ENCODE measurements around the gene FAU.
A peak's percentile ranks its signal among the peaks of the same experiment; 100 is the strongest.
"Not testable (repeated sequence)": the region's sequence is repeated elsewhere in the genome, so short reads cannot be mapped to it uniquely, and the experiment has no call there.

FAU gene

DNA sequence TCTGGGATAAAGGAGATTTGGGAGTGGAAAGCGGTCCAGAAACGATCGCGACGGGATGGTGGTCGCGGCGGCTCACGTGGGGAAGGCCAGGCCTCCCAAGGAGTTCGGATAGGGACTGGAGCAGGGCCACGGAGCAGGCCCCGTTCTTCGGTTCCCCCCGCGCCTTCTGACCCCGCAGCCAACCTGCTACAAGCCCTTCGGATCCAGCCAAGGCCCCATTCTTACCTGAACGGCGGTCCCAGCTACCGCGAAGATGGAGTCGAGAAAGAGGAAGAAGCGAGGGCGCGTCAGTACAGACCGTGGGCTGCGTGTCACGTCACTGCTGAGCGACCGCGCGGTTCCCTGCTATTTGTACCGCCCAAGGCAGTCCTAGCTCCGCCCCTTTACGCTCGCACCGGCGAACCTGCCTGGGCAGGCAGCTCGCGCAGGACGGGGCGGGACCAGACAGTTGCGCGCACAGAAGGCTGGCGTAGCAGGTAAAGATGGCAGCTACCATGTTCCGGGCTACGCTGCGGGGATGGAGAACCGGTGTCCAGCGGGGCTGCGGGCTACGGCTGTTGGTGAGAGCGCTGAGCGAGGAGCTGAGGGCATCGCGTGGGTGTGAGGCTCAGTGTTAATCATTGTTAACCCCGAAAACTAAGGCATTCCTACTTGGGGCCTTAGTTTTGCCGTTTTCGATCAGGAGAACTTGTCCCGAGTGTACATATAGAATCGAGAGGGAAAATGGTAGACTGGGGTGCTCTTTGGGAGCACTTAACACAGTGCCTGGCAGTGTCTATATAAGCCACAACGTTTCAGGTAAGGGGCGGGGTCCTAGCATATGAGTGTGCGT lies at the start of gene FAU, which contains the start of gene MRPL49:
Gene FAU (minus strand): TSS at position 270 of the 832 bp plus-strand sequence. CDS start 321 bp downstream, outside the sequence.
Gene MRPL49 (plus strand): TSS at position 457 of the 832 bp plus-strand sequence. CDS start 26 bp downstream, at position 483.
- DNase-seq (ENCODE audit: low spot score): peak; percentile 100

DNA sequence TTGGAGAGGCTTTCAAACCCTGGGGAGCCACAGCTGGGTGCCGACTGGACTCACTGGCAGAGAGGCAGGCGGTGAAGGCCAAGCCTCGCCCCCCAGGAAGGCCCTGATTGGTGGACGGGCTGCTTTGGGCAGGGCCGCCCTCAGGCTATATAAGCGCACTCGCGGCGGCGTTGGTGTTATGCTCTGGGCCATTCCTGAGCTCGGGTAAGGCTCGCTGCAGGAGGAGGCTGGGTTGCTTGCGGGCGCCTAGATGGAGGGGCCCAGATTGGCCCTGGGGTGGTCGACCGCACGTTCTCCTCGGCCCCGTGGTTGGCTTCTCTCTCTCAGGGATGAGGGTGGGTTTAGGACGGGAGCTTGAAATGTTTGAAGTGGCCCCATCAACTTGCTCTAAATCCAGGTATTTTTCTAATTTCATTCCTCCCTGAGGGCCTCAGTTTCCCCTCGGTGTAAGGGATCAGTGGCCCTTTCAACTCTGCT lies 48.2 kb upstream of the FAU start, which contains the start of gene SPDYC:
Gene SPDYC (plus strand): TSS at position 176 of the 477 bp plus-strand sequence. CDS start 1,125 bp downstream, outside the sequence.
- DNase-seq (ENCODE audit: low spot score): no peak

DNA sequence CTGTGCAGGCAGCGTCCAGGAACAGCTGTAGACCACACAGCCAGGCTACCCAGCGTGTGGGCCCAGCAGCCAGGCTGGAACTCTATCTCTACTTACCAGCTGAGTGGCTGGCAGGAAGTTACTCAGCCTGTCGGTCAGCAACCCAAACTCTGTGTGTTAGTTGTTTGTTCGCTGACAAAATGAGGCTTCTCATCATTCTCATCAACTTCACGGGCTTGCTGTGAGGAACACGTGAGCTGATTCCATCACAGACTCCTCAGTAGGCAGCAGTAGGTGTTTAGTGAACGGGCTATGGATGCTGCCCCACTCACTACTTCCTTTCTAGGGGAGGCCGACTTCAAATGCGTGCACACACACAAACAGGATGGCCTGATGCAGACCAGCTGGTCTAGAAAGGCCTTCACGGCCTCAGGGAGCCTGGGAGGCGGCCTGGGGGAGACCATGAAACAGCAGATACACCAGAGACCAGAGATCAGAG lies 47.3 kb upstream of the FAU start:
- no peak for DNase-seq (ENCODE audit: low spot score)

DNA sequence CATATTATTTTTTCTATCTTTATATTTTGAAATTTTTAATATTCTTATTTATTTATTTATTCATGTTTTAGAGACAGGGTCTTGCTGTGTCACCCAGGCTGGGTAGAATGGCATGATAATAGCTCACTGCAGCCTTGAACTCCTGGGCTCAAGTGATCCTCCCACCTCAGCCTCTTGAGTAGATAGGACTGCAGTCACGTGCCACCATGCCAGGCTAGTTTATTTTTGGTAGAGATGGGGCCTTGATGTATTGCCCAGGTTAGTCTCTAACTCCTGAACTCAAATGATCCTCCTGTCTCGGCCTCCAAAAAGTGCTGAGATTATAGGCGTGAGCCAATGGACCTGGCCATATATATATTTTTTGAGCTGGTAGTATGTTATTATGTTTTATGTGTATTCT lies 45.7 kb upstream of the FAU start:
- no peak for DNase-seq (ENCODE audit: low spot score)

DNA sequence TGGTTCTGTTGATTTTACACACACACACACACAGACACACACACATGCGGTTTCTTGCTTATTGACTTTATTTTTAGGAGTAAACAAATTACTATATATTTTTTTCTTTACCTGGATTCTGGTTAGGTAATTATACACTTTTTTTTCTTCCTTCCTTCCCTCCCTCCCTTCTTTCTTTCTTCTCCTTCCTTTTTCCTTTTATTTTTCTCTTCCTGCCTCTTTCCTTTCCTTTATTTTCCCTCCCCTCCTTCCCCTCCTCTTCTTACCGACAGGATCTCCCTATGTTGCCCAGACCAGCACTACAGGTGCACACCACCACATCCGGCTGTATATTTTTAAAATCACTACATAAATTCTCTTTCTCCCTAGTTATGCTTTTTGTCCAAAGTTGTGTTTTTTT lies 45.0 kb upstream of the FAU start:
- no peak for DNase-seq (ENCODE audit: low spot score)

DNA sequence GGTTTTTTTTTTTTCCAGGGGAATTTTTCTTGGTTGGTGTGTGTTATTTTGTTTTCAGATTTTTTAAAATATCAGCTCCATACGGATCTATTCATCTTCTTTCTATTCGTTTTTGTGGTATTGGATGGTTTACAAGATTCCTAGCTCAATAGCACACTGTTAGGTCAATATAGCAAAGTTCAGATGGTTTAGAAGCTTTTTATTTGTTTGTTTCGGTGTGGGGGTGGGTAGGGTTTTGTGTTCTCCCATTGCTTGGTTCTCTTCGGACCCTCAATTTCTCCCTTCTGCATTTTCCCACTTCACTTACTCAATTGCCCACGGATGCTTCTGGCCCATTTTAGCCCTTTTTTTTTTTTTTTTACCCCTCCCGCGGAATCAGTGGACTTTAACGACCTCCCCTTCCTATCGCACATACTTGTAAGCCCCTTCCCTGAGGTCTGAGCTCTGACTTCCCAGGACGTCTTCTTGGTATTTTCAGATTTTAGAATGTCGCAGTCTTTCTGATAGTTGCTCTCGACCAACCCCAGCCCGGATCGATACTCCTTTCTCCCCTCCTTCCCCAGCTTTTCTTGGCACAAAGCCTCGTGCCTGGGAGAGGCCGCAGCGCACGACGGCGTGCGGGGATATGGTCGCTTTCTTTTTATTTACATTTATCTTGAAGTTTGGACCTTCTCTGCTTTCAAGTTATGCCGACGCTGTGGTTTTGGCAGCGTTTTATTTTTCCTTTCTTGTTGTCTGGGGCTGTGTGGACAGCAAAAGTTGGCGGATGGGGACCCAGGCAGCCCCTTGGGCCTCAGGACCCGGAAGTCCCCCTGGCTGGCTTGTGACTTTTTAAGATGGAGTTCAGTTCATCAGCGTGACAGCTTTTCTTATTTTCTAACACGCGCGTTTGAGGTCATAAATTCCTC lies 43.7 kb upstream of the FAU start:
- no peak for DNase-seq (ENCODE audit: low spot score)

DNA sequence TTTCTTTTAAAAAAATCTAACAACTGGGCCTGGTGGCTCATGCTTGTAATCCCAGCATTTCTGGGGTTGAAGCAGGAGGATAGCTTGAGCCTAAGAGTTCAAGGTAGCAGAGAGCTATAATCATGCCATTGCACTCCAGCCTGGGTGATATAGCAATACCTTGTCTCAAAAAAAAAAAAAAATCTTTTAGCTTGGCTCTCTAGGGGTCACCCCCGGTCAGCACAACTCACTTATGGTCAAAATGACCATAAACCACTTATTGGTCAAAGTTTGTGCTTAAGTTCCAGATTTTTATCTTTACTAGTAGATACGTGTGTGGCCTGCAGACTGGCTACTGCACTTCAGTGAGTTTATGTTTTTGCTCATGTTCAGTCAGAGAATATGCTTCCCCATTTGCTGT lies 41.8 kb upstream of the FAU start:
- no peak for DNase-seq (ENCODE audit: low spot score)

DNA sequence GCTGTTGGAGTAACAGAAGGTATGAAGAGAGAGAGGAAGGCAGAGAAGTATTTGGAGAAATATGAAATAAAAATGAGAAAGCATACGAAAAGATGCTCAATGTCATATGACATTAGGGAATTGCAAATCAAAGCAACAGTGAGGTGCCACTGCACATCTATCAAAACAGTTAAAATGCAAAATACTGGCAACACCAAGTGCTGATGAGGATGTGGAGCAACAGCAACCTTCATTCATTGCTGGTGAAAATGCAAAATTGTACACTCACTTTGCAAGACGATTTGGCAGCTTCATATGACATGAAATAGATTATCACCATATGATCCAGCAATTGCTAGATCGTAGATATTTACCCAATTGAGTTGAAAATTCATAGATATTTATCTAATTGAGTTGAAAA lies 38.7 kb upstream of the FAU start:
- no peak for DNase-seq (ENCODE audit: low spot score)

DNA sequence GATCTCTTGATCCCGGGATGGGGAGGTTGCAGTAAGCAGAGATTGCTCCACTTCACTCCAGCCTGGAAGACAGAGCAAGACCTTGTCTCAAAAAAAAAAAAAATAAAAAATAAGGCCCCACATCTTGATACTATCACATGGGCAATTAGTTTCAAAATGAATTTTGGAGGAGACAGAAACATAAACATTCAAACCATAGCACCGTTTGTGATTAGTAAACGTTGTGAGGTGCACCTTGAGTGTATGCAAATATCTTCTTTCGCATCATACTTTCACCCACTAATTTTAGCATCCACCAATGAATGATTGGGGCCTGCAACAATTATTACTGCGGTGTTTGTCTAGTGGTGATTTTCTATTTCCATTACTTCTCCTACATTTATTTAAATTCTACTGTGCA lies 37.1 kb upstream of the FAU start:
- DNase-seq (ENCODE audit: low spot score): no peak

DNA sequence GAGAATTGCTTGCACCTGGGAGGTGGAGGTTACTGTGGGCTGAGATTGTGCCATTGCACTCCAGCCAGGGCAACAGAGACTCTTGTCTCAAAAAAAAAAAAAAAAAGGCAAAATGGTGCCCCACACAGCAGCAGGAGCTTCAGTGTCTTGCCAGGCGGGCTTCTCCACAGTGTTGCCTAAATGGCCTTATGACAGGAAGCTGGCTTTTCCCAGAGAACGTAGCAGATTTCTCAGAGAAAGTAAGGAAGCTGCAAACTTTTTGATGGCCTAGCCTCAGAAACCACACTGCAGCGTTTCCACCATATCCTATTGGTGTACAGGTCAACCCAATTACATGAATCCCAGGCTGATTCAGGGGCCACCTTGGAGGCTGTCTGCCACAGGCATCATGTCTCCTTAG lies 35.4 kb upstream of the FAU start:
- DNase-seq (ENCODE audit: low spot score): no peak

DNA sequence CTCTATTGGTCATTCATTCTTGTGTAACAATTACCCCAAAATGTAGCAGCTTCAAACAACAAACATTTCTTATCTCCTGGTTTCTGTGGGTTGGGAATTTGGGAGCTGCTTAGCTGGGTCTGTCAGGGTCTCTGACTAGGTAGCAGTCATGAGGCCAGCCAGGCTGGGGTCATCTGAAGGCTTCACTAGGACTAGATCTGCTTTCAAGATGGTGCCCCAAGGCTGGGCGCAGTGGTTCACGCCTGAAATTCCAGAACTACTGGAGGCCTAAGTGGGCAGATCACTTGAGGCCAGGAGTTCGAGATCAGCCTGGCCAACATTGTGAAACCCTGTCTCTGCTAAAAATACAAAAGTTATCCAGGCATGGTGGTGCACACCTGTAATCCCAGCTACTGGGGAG lies 35.0 kb upstream of the FAU start:
- no peak for DNase-seq (ENCODE audit: low spot score)

DNA sequence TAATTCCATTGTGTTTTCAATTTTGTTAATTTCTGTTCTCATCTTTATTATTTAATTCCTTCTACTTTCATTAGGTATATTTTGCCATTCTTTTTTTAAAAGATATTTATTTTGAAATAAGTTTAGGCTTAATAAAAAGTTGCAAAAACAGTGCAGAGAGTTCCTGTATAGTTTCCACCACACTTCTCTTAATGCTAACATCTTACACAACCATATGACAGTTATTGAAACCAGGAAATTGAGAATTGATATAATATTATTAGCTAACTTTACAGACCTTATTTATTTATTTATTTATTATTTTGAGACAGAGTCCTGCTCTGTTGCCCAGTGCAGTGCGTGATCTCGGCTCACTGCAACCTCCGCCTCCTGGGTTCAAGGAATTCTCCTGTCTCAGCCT lies 34.3 kb upstream of the FAU start:
- no peak for DNase-seq (ENCODE audit: low spot score)

DNA sequence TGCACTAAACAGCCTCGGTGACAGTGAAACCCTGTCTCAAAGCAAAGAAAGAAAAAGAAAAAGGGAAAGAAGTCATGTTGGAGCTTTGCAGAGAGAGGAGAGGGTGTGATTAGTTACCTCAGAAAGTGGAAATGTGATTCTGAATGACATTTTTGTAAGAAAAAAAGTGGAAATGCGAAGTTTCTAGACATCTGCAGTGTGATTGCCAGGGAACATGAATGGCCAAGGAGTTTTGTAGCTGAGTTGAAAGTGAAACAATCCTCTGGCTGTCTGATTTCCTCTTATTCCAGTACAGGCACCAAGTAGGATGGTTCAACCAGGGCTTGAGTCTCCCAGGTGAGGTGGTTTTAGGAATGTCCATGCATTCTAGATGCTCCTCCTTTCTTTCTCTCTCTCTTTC lies 30.2 kb upstream of the FAU start:
- DNase-seq (ENCODE audit: low spot score): no peak

DNA sequence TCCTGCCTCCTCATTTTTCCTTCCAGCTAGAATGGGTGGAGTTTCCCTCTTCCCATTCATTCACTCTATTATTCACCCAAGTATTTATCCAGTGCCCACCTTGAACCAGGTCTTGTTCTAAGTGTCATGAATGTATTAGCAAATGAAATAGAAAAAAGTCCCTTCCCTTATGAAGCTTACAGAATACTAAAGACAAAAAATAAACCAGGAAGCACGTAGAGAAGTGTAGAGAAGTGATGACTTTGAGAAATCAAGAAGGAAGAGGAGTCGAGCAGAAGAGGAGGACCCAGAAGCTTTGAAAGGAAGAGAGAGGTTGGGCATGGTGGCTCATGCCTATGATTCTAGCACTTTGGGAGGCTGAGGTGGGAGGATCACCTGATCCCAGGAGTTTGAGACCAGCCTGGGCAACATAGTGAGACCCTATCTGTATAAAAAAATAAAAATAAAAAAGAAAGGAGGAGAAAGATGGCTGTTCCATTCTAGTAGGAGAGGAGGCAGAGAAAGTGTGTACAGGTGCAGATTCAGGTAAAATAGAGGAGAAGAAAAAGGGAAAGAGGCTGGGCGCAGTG lies 29.5 kb upstream of the FAU start:
- no peak for DNase-seq (ENCODE audit: low spot score)

DNA sequence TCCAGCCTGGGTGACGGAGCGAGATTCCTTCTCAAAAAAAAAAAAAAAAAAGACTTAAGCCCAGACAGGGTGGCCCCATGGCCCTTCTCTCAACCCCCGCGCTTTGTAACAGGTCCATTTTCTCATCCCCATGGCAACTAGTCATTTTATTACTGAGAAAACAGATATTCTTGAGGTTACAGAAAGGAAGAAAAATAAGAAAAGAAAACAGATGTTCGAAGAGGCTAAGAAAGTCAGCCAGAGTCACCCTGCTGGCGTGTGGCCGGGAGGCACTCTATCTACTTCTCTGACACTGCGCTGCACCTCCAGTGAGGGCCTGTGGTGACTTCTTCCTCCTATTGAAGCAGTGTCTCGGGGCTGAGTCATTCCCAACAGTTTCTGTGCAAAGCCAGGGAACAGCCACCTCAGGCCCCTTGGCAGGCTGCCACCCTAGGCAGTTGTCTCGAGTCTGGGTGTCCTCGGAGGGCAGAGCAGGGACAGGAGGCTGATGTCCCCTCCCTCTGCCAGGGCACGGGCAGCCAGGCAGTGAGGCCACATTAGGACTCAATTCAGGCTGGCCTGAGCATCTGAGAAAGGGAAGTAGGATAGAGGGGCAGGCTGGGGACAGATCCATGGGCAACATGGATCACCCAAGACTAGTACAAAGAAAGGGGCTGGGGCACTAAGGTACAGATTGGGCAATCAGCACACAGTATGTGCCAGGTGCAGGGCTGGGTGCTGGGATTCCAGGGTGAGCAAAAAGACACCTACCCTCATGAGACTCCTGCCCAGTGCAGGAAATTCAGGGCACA lies 28.8 kb upstream of the FAU start:
- peak; percentile 94 for DNase-seq (ENCODE audit: low spot score)

DNA sequence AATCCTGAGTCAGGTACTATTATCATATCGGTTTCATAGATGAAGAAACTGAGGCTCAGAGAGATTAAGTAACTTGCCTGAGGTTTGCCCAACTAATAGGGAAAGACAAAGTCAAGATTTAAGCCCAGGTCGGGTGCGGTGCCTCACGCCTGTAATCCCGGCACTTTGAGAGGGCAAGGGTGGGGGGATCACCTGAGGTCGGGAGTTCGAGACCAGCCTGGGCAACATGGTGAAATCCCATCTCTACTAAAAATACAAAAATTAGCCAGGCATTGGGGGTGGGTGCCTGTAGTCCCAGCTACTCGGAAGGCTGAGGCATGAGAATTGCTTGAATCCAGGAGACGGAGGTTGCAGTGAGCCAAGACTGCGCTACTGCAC lies 28.2 kb upstream of the FAU start:
- not testable (repeated sequence) for DNase-seq (ENCODE audit: low spot score)

DNA sequence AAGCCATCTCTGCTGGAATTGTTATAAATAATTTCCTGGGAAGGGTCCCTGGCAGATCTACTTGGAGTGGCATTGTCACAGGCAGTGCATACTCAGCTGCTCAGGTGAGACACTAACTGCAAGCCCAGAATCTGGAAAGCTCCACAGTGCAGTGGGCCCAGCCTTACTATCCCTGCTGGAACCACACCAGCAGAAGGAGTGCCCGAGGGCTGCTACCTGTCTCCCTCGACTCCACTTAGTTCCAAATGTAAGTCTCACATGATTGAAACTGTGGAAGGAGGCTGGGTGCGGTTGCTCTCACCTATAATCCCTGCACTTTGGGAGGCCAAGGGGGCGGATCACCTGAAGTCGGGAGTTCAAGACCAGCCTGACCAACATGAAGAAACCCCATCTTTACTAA lies 26.7 kb upstream of the FAU start:
- DNase-seq (ENCODE audit: low spot score): no peak

DNA sequence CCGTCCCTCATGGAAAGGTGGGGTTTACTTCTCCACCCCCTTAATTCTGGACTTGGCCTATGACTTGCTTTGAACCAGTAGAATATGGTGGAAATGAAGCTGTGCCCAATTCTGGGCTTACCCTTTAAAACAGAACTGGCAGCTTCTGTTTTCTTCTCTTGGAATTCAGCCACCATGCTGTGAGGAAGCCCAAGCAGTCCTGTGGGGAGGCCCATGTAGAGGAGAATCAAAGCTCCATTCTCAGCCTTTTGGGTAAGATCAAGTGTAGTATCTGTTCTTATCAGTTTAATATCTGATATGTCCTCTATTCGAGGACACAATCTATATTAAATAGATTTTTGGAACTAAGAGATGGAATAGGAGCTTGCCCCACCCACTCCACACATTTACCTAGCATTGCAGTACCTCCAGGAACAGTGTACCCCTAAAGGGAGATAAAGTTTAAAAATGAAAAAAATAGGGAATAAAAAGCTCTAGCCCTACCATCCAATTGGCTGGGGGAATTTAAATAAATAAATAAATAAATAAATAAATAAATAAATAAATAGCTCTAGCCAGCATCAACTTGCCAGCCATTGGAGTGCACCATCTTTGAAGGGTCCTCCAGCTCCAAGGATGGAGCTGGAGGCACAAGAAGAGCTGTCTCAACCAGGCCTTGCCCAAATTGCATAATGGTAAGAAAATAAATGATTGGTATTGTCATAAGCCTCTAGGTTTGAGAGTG lies 25.6 kb upstream of the FAU start:
- no peak for DNase-seq (ENCODE audit: low spot score)

DNA sequence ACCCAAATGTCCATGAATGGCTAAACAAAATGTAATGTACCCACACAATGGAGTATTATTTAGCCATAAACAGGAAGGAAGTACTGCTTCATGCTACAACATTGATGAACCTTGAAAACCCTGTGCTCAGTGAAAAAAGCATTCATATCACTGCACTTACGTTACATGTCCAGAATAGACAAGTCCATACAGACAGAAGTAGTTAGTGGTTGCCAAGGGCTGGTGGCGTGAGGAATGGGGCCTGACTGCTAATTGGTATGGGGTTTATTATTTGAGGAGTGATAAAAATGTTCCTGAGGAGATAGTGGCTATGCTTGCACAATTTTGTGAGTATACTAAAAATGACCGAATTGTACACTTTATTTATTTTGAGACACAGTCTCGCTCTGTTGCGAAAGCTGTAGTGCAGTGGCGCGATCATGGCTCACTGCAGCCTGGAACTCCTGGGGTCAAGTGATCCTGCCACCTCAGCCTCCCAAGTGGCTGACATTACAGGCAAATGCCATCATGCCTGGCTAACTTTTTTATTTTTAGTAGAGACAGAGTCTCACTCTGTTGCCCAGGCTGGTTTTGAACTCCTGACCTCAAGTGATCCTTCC lies 20.1 kb upstream of the FAU start:
- no peak for DNase-seq (ENCODE audit: low spot score)

DNA sequence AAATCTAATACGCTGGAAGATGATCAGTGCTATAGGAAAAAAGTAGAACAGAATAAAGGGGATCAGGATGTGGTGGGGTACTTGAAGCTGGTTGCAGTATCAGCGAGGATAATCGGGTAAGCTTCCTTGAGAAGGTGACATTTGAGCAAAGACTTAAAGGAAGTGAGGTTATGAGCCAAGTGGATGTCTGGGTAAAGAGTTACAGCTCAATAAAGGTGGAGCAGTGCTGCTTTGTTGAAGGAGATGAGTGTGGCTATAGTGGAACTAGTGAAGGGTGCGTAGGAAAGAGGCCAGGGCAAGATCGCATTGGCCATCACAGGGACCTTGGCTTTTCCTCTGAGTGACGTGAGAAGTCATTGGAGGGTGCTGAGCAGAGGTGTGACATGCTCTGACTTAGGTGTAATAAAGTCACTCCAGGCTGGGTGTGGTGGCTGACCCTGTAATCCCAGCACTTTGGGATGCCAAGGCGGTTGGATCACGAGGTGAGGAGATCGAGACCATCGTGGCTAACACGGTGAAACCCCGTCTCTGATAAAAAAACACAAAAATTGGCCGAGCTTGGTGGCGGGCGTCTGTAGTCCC lies 14.7 kb upstream of the FAU start:
- no peak for DNase-seq (ENCODE audit: low spot score)
